GM18858 (cell line): ENCODE results near the gene DUS2.
"Not testable (repeated sequence)": the region's sequence is repeated elsewhere in the genome, so short reads cannot be mapped to it uniquely, and the experiment has no call there.

Experiments
- ATAC-seq: cut with Tn5 transposase; IDR thresholded peaks from one replicate; pipeline ENCODE4 v1.9.1; 2021; ENCODE audit not compliant: unreplicated experiment

The DUS2 gene

GRCh38 chr16:68089067-68089466 lies 66.0 kb downstream of the DUS2 start:
- no peak for ATAC-seq

GRCh38 chr16:68090130-68090529 lies 67.0 kb downstream of the DUS2 start:
- ATAC-seq = no peak

GRCh38 chr16:68090533-68090932 lies 67.4 kb downstream of the DUS2 start:
- ATAC-seq = no peak

- ATAC-seq = no peak
These were observed 68.5 kb downstream of the DUS2 start for GRCh38 chr16:68091380-68092261.

GRCh38 chr16:68092275-68092674 lies 69.2 kb downstream of the DUS2 start:
- ATAC-seq = not testable (repeated sequence)

- no peak for ATAC-seq
These were observed 70.9 kb downstream of the DUS2 start for GRCh38 chr16:68093816-68094613.

GRCh38 chr16:68094614-68094934 lies 71.5 kb downstream of the DUS2 start:
- no peak for ATAC-seq

- no peak for ATAC-seq
These were observed 73.4 kb downstream of the DUS2 start for GRCh38 chr16:68096491-68096890.

- ATAC-seq = no peak
These were observed 74.0 kb downstream of the DUS2 start for GRCh38 chr16:68097088-68097487.

GRCh38 chr16:68097895-68098294 lies 74.8 kb downstream of the DUS2 start:
- ATAC-seq = no peak

- no peak for ATAC-seq
These were observed 77.4 kb downstream of the DUS2 start for GRCh38 chr16:68100488-68100887.

GRCh38 chr16:68105611-68106010 lies 82.5 kb downstream of the DUS2 start:
- ATAC-seq = no peak

GRCh38 chr16:68107230-68107928 lies 84.3 kb downstream of the DUS2 start:
- ATAC-seq = not testable (repeated sequence)

- ATAC-seq = not testable (repeated sequence)
These were observed 86.1 kb downstream of the DUS2 start for GRCh38 chr16:68109156-68109555.

- not testable (repeated sequence) for ATAC-seq
These were observed 87.5 kb downstream of the DUS2 start for GRCh38 chr16:68110611-68111010.

- no peak for ATAC-seq
These were observed 88.3 kb downstream of the DUS2 start for GRCh38 chr16:68111379-68111778.

GRCh38 chr16:68113059-68113761 lies 90.1 kb downstream of the DUS2 start:
- no peak for ATAC-seq

GRCh38 chr16:68113765-68114240 lies 90.7 kb downstream of the DUS2 start:
- ATAC-seq = no peak

- not testable (repeated sequence) for ATAC-seq
These were observed 91.9 kb downstream of the DUS2 start for GRCh38 chr16:68114939-68115338.

- ATAC-seq = no peak
These were observed 92.8 kb downstream of the DUS2 start for GRCh38 chr16:68115851-68116250.
